ENCODE results near the gene PTPRT. TPM values are rescaled to one million over a fixed set of nuclear protein-coding genes. Genes with fewer than 3 reads are reported as not detected.

The PTPRT gene
- total RNA-seq, 4 donors from 2014 or later: 0.72 to 2.5 (median 1.4) TPM

DNA sequence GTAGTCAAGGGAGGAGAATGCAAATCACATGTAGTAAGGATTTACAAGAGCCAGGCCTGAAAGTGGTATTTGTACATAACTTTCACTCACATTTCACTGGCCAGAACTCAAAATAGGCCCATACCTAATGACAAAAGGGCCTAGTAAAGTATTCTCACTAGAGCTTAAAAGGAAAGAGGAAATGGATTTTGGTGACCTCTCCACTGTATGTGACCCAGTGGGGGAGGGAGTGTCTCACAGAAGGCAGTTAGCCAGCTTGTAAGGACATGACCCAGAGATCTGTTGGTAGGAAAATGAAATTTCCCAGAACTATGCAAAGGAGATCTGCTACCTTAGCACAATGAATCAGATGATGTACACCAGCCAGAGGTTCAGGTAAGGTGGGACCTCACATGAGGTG, 124.4 kb downstream of the PTPRT start:
- Histone ChIP-seq H3K27ac (no peak overlapping the region), H3K27me3 (no peaks in the 10 kb centered on the region)
- no peak for DNase-seq (ENCODE audit: low spot score in 2 of 2)

DNA sequence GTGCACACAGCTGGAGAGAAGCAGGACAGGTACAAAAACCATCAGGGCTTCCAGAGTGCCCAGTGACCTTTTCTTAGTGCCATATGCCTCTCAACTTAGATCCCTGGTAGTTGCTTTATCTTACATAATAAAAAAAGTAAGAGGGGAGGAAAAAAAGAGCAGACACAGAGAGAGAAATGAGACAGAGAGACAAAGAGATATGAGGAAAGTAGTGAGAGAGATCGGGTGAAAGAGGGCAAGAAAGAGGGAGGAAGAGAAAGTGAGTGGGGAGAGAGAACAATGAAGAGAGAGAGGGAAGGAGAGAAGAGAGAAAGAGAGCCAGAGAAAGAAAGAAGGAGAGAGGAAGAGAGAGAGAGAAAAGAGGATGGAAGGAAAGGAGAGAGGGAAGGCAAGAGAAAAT, 131.6 kb downstream of the PTPRT start:
- Histone ChIP-seq H3K4me3 (no peak overlapping the region), H3K27ac (no peak overlapping the region), H3K27me3 (no peaks in the 10 kb centered on the region), H3K36me3 (no peaks in the 10 kb centered on the region), H3K4me1 (no peaks in the 10 kb centered on the region), H3K9me3 (no peaks in the 10 kb centered on the region)
- DNase-seq (ENCODE audit: low spot score in 2 of 2): no peak
- WGBS: 96% methylated on average over 1 of the region's 1 CpG
- TF ChIP-seq EP300 (IDR thresholded peaks at IDR 0.05) (no peak), POLR2AphosphoS5 (IDR thresholded peaks at IDR 0.05) (no peak), CTCF (IDR thresholded peaks at IDR 0.05) (no peak), POLR2A (IDR thresholded peaks at IDR 0.05) (no peak)

More for the DNA sequence above, 124.4 kb downstream of the PTPRT start:
- Histone ChIP-seq H3K9me3 (no peaks in the 10 kb centered on the region), H3K36me3 (no peaks in the 10 kb centered on the region), H3K4me1 (no peaks in the 10 kb centered on the region), H3K4me3 (no peak overlapping the region)
- no peak for TF ChIP-seq POLR2A (IDR thresholded peaks at IDR 0.05)
- TF ChIP-seq CTCF (IDR thresholded peaks at IDR 0.05): no peak
- no peak for TF ChIP-seq EP300 (IDR thresholded peaks at IDR 0.05)
- no peak for TF ChIP-seq POLR2AphosphoS5 (IDR thresholded peaks at IDR 0.05)

GRCh38 chr20:43057317-43057716, 132.4 kb downstream of the PTPRT start:
- no peak for DNase-seq (ENCODE audit: low spot score in 2 of 2)
- no peak for TF ChIP-seq POLR2A (IDR thresholded peaks at IDR 0.05)
- no peak for TF ChIP-seq EP300 (IDR thresholded peaks at IDR 0.05)
- Histone ChIP-seq H3K36me3 (no peaks in the 10 kb centered on the region), H3K27ac (no peak overlapping the region), H3K4me1 (no peaks in the 10 kb centered on the region), H3K9me3 (no peaks in the 10 kb centered on the region), H3K27me3 (no peaks in the 10 kb centered on the region), H3K4me3 (no peak overlapping the region)

GRCh38 chr20:43055181-43055884, 134.4 kb downstream of the PTPRT start:
- no peak for DNase-seq (ENCODE audit: low spot score in 2 of 2)
- no peaks in the 10 kb centered on the region for H3K9me3 ChIP-seq
- WGBS: 40% methylated on average over 5 of the region's 5 CpGs
- H3K27ac ChIP-seq: no peak overlapping the region
- no peaks in the 10 kb centered on the region for H3K4me1 ChIP-seq
- no peak for TF ChIP-seq POLR2AphosphoS5 (IDR thresholded peaks at IDR 0.05)
- TF ChIP-seq EP300 (IDR thresholded peaks at IDR 0.05): no peak
- no peak for TF ChIP-seq POLR2A (IDR thresholded peaks at IDR 0.05)
- no peak for TF ChIP-seq CTCF (IDR thresholded peaks at IDR 0.05)
- no peak overlapping the region for H3K4me3 ChIP-seq
- no peaks in the 10 kb centered on the region for H3K36me3 ChIP-seq
- H3K27me3 ChIP-seq: no peaks in the 10 kb centered on the region

GRCh38 chr20:43052532-43052931, 137.2 kb downstream of the PTPRT start:
- Histone ChIP-seq H3K27ac (no peak overlapping the region), H3K9me3 (no peaks in the 10 kb centered on the region), H3K4me1 (no peaks in the 10 kb centered on the region), H3K36me3 (no peaks in the 10 kb centered on the region), H3K4me3 (no peak overlapping the region), H3K27me3 (no peaks in the 10 kb centered on the region)
- WGBS: 66% methylated on average over 1 of the region's 1 CpG
- TF ChIP-seq POLR2A (IDR thresholded peaks at IDR 0.05) (no peak), POLR2AphosphoS5 (IDR thresholded peaks at IDR 0.05) (no peak), EP300 (IDR thresholded peaks at IDR 0.05) (no peak), CTCF (IDR thresholded peaks at IDR 0.05) (no peak)
- DNase-seq (ENCODE audit: low spot score in 2 of 2): no peak

GRCh38 chr20:43046966-43047365, 142.7 kb downstream of the PTPRT start:
- Histone ChIP-seq H3K4me3 (no peak overlapping the region), H3K27me3 (no peaks in the 10 kb centered on the region), H3K4me1 (no peaks in the 10 kb centered on the region), H3K36me3 (no peaks in the 10 kb centered on the region), H3K9me3 (no peaks in the 10 kb centered on the region), H3K27ac (no peak overlapping the region)
- TF ChIP-seq CTCF (IDR thresholded peaks at IDR 0.05): no peak
- TF ChIP-seq POLR2AphosphoS5 (IDR thresholded peaks at IDR 0.05): no peak
- TF ChIP-seq POLR2A (IDR thresholded peaks at IDR 0.05): no peak
- TF ChIP-seq EP300 (IDR thresholded peaks at IDR 0.05): no peak
- WGBS: 41% methylated on average over 7 of the region's 7 CpGs
- DNase-seq (ENCODE audit: low spot score in 2 of 2): no peak

All from suprapubic skin (tissue), 4 donors.